ENCODE measurements around the gene ARHGEF25. TPM values are rescaled to one million over a fixed set of nuclear protein-coding genes. Genes with fewer than 3 reads are reported as not detected.
A peak's percentile ranks its signal among the peaks of the same experiment; 100 is the strongest.

The ARHGEF25 gene
- total and polyA plus RNA-seq, 2 donors (not counting 1 experiment from before 2014, with no cell fraction given), result 0.12 TPM; not detected in 1

- CTCF ChIA-PET, result interaction anchor here (0.5 to 12.6 kb wide), 3 partner anchors 15 to 66 kb away, joined by 3 to 97 read pairs (median 14); no protein-coding TSS in a partner anchor
- Histone ChIP-seq H3K27me3 (replicated peaks in 1 of 4; ENCODE audit: control extremely low read depth in 1 of 4, control insufficient read depth in 3 of 4, insufficient read depth in 4 of 4, low read length in 3 of 4) (peaks cover 0 to 46% (median 15%) of the 10 kb centered on the region in 4 experiments), H3K4me1 (ENCODE audit: control insufficient read depth in 2 of 2, insufficient read depth in 2 of 2, low read length in 2 of 2) (peaks cover 13 to 14% of the 10 kb centered on the region in 2 donors), H3K27ac (ENCODE audit: low read length in 2 of 2) (no peak overlapping the region), H3K4me2 (replicated peaks; ENCODE audit: low read depth, low read length, poor library complexity, severe bottlenecking) (peak overlapping the region; percentile 88), H2AFZ (ENCODE audit: insufficient read depth, low read depth, low read length, poor library complexity, severe bottlenecking) (peak overlapping the region; percentile 79), H3K4me3 (ENCODE audit: control extremely low read depth in 1 of 5, extremely low read depth in 1 of 5, insufficient read depth in 1 of 5, low read depth in 2 of 5, low read length in 4 of 5) (peak overlapping the region in 4 of 5 experiments; percentile 38 to 62 (median 52)), H4K20me1 (ENCODE audit: control insufficient read depth, insufficient read depth, low read length, poor library complexity, severe bottlenecking) (no peaks in the 10 kb centered on the region), H3K36me3 (replicated peaks in 1 of 2; ENCODE audit: control extremely low read depth in 1 of 2, control insufficient read depth in 1 of 2, extremely low read depth in 1 of 2, insufficient read depth in 2 of 2, low read length in 1 of 2) (peaks cover 5 to 17% of the 10 kb centered on the region in 2 experiments), H3K9me3 (ENCODE audit: control extremely low read depth in 1 of 3, control insufficient read depth in 2 of 3, insufficient read depth in 1 of 3, low read length in 2 of 3) (peaks cover 0 to 11% (median 0%) of the 10 kb centered on the region in 3 donors), H3K9ac (ENCODE audit: low read length) (peak overlapping the region; percentile 65), H3K79me2 (ENCODE audit: control insufficient read depth, insufficient read depth, low read length) (no peaks in the 10 kb centered on the region)
- 28% methylated on average over 18 of the region's 25 CpGs for WGBS (ENCODE audit: insufficient coverage)
- intact Hi-C loops (cut with micrococcal nuclease), result no loop called here
- no peak overlapping the region for H3K27ac Mint-ChIP-seq
- peak overlapping the region; percentile 82 for H3K4me3 Mint-ChIP-seq
- no peak for TF ChIP-seq EZH2 (IDR thresholded peaks at IDR 0.05; ENCODE audit: borderline replicate concordance, insufficient read depth, low read depth, low read length, poor library complexity, severe bottlenecking)
- TF ChIP-seq CTCF (IDR thresholded peaks at IDR 0.05), result no peak
- peaks cover 22% of the 10 kb centered on the region for H3K4me1 Mint-ChIP-seq
- H3K27me3 Mint-ChIP-seq, result peaks cover 34% of the 10 kb centered on the region
- POLR2A ChIA-PET, result interaction anchor here (0.6 to 0.7 kb wide), 3 partner anchors 14 to 947 kb away, joined by 3 to 4 read pairs (median 3); no protein-coding TSS in a partner anchor
- ATAC-seq (ENCODE audit: low read depth) (peak; percentile 23), DNase-seq (no peak)
- no peaks in the 10 kb centered on the region for H3K9me3 Mint-ChIP-seq (ENCODE audit: insufficient read depth)
These were observed 6.0 kb upstream of the ARHGEF25 start for GRCh38 chr12:57604992-57605810.

Data from B cell (primary cell).